22Rv1 (cell line): ENCODE results near the gene ATP8B3.

Experiments used
- H3K27ac ChIP-seq: fragments of 450-650 bp; 2 replicates; pipeline ENCODE4 v1.5.1; 2017
- ZFX ChIP-seq: fragments of 450-650 bp; IDR thresholded peaks from 2 replicates; pipeline ENCODE4 v1.6.1; 2017; ENCODE audit warnings: antibody characterized with exemption, borderline replicate concordance
- TF ChIP-seq, protein P1 (sequence below): fragments of 450-650 bp; IDR thresholded peaks from 2 replicates; pipeline ENCODE4 v1.5.1; 2017; ENCODE audit warnings: mild to moderate bottlenecking

ATP8B3 gene

DNA sequence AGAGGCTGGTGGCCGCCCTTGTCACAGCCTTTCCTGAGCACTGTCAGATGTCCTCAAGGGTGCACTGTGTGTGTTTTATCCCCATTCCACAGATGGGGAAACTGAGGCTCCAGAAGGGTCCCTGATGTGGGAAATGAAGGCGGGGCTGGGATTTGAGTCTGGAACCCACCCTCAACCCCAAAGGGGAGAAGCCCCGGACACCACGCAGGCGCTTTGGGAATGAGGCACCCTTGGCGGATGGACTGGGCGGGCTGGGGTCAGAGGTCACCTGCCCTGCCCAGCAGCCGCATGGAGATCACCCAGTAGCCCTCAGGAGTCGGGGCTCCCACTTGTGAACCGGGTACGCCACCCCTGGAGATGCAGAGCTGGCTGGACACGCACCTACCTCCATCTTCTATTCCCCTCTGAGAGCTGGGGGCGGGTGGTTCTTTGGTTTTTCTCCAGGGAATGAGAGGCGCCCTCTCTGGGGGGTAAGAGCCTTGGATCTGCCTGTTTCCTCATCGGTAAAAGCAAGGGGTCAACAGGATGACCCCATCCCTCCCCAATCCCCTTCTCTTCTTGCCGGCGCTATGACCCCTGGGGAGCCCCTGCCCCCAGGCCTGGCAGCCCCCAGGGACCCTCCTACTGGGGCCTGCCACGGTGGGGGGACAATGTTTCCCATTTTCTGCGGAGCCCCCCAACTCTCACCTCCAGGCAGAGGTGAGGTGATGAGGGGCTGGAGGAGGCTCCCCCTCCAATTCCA, 67.1 kb downstream of the ATP8B3 start:
- no peak for TF ChIP-seq ZFX
- TF ChIP-seq, protein P1, sequence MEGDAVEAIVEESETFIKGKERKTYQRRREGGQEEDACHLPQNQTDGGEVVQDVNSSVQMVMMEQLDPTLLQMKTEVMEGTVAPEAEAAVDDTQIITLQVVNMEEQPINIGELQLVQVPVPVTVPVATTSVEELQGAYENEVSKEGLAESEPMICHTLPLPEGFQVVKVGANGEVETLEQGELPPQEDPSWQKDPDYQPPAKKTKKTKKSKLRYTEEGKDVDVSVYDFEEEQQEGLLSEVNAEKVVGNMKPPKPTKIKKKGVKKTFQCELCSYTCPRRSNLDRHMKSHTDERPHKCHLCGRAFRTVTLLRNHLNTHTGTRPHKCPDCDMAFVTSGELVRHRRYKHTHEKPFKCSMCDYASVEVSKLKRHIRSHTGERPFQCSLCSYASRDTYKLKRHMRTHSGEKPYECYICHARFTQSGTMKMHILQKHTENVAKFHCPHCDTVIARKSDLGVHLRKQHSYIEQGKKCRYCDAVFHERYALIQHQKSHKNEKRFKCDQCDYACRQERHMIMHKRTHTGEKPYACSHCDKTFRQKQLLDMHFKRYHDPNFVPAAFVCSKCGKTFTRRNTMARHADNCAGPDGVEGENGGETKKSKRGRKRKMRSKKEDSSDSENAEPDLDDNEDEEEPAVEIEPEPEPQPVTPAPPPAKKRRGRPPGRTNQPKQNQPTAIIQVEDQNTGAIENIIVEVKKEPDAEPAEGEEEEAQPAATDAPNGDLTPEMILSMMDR, result no peak
- no peak overlapping the region for H3K27ac ChIP-seq

DNA sequence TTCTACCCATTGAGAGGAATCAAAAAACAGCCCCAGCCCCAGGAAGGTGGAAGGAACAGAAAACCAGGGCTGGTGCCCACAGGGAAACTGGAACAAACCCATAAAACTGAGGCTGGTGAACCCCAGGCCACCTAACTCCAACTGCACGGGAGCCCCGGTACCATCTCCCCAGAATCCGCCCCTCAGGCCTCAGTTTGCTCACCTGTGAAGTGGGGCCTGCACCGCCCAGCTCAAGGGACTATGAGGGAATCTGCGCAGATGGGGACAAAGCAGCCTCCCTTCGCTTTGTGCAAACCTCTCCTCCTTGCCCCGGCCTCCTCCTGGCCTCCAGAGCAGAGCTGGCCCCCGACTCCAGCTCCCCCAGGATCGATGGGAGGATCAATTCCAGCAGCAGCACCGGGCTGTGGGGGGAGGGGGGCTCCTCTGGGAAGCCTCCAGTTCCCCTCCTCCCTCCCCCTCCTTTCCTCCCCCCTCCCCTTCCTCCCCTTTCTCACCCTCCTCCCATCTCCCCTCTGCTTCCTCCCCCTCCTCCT, 67.9 kb downstream of the ATP8B3 start:
- H3K27ac ChIP-seq, result no peak overlapping the region

DNA sequence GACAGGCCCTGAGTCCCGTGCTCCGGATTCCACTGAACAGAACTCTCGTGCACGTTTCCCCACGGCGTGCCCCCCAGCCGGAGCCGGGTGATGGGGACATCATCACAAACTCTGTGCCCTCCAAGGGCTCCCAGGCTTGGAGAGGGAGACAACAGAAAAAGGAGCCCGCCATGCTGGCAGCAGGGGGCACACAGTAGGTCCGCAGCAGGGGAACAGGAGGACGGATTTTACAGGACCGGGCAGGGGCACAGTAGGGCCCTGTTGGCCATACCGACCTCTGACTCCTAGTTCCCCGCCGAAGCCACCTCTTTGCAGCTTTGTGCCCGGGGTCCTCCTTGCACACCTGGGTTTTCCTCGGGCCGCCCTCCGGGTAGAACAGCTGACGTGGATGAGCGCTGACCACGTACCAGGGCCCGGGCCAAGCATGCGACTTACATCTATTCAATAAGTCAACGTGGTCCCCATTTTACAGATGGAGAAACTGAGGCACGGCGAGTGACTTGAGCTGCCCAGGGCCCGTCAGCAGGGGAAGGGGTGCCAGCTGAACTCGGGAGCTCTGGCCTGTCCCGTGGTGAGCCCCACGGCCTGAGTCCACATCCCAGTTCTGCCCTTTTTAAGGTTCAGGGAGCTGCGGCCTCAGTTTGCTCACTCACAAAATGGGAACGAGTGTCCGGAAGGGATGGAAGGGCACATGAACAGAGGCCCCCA, 68.9 kb downstream of the ATP8B3 start:
- TF ChIP-seq, protein P1, result no peak
- no peak for TF ChIP-seq ZFX
- no peak overlapping the region for H3K27ac ChIP-seq

More for the DNA sequence above, 67.9 kb downstream of the ATP8B3 start:
- TF ChIP-seq ZFX, result no peak

DNA sequence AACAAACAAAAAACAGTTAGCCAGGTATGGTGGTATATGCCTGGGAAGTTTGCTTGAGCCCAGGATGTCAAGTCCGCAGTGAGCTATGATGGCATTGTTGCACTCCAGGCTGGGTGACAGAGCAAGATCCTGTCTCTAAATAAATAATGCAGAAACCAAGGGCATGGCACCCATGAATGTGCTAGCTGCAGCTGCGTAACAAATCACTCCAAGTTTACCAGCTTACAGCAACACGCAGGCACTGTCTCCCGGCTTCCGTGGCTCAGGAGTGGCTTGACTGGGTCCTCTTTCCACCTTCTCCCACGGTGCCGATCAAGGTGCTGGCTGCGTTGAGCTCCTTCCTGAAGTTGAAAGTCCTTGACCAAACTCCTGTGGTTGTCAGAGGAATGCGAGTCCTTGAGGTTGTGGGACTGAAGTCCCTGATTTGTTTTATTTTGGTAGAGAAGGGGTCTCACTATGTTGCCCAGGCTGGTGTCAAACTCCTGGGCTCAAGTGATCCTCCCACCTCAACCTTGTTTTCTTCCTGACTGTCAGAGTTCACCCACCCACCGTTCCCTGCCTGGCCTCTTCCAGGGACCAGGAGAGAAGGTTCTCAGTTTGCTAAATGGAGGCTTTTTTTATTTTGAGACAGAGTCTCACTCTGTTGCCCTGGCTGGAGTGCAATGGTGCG, 72.0 kb downstream of the ATP8B3 start:
- H3K27ac ChIP-seq, result no peak overlapping the region
- TF ChIP-seq, protein P1, result no peak
- TF ChIP-seq ZFX, result no peak

DNA sequence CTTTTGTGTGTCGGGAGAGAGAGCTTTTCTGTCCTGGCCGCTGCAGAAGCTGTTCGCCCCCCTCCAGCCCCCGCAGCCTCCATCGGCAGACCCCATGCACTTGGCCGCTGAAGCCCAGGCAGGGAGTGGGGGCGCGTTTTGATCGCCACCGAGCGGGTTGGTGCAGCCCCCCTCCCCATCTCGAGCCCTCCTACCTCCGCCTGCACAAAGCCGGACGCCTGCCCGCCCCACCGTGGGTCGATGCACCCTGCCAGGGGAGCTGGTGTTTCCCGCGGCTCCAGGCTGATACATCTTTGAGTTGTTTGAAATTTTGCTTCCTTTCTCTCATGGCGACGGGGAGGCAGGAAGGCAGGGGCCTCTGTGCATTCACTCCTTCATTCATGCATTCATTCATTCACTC, 75.1 kb downstream of the ATP8B3 start:
- H3K27ac ChIP-seq, result no peak overlapping the region
- TF ChIP-seq ZFX, result no peak
- TF ChIP-seq, protein P1, result no peak

DNA sequence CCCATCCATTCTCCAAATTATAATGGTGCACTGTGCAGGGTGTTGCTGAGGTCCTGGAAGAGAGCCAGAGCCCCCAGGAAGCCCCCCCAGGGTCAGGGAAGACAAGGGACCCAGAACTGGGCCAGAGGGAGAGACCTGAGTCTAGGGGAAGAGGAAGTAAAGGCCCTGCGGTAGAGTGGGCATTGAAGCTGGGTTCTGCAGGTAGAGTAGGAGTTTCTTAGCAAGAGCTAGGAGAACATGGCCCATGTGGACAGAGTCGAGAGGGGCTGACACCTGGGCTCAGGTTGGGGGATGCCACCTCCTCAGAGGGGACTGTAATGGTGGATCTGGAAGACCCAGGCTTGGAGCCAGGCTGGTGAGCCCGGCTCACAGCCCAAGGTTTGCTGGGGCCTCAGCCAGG, 75.8 kb downstream of the ATP8B3 start:
- no peak for TF ChIP-seq ZFX
- TF ChIP-seq, protein P1, result no peak
- no peak overlapping the region for H3K27ac ChIP-seq

DNA sequence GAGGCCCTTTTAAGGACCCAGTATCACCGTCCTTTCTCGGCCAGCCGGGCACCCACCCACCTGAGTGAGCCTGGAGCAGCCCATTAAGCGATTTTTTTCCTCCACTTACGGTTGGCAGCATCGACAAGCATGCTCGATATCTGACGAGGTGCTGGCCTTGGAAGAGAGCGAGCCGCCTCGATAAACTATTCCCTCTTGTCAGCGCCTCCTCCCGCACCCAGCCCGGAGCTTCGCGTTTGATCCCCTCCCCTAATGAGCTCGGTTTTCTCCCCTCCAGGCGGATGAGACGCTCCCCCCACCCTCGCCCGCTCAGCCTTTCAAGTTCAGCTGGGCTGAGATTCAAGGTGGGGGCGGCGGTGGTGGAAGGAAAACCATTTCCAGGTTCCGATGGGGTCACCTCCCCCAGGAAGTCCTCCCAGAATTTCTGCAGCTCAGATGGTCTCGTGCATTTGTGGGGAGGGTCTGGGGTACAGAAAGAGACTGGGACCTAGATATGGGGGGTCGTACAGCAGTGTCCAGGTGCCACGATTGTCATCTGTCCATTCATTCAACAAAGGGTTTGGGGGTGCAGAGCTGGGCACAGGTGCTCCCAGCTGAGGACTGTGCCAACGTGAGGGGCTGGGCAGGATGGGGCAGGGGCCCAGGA, 77.6 kb downstream of the ATP8B3 start:
- no peak overlapping the region for H3K27ac ChIP-seq
- TF ChIP-seq, protein P1, result no peak
- no peak for TF ChIP-seq ZFX
